ENCODE results near the gene ANKRD1. TPM values are rescaled to one million over a fixed set of nuclear protein-coding genes. Genes with fewer than 3 reads are reported as not detected.

Gene ANKRD1
- total RNA-seq, 1 experiment from 2014 or later = 75.7 TPM

DNA sequence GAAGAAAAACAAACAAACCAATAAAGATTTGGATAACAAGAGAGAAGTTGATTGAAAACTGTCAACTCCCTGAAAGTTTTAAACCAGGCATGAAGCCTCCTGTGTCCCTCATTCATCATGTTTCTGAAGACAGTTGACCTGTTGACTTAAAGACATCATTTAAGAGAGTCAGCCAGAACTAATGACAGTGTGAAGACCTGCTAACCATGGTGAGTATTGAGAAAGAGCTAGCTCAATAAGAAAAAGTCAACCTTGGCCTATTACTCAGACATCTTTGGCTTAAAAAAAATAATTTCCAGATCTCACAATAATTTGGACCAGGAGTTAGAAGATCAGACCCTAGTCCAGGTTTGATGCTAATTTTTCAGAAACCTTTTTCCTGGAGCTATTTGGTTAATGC, 45.3 kb upstream of the ANKRD1 start:
- no peaks in the 10 kb centered on the region for H3K9me3 Mint-ChIP-seq (ENCODE audit: unreplicated experiment)
- H3K4me1 Mint-ChIP-seq (ENCODE audit: low read depth, unreplicated experiment) = peaks cover 11% of the 10 kb centered on the region
- ChIA-PET CTCF (interaction anchor here (1.9 kb wide), 1 partner anchor 54 kb away, joined by 9 read pairs; no protein-coding TSS in a partner anchor), POLR2A (no interaction called here)
- no TSS peak for BruUV-seq (replicated peaks)
- intact Hi-C loops (cut with micrococcal nuclease; ENCODE audit: unreplicated experiment) = no loop called here
- H3K4me3 Mint-ChIP-seq (ENCODE audit: unreplicated experiment) = no peak overlapping the region
- Histone ChIP-seq H3K9me3 (no peaks in the 10 kb centered on the region), H3K36me3 (ENCODE audit: control insufficient read depth, insufficient read depth, low read length) (no peaks in the 10 kb centered on the region), H3K27me3 (replicated peaks; ENCODE audit: control insufficient read depth, insufficient read depth, low read length) (no peaks in the 10 kb centered on the region), H3K4me3 (ENCODE audit: low read depth, low read length) (no peak overlapping the region), H3K4me1 (peaks cover 19% of the 10 kb centered on the region)
- TF ChIP-seq, protein P1, sequence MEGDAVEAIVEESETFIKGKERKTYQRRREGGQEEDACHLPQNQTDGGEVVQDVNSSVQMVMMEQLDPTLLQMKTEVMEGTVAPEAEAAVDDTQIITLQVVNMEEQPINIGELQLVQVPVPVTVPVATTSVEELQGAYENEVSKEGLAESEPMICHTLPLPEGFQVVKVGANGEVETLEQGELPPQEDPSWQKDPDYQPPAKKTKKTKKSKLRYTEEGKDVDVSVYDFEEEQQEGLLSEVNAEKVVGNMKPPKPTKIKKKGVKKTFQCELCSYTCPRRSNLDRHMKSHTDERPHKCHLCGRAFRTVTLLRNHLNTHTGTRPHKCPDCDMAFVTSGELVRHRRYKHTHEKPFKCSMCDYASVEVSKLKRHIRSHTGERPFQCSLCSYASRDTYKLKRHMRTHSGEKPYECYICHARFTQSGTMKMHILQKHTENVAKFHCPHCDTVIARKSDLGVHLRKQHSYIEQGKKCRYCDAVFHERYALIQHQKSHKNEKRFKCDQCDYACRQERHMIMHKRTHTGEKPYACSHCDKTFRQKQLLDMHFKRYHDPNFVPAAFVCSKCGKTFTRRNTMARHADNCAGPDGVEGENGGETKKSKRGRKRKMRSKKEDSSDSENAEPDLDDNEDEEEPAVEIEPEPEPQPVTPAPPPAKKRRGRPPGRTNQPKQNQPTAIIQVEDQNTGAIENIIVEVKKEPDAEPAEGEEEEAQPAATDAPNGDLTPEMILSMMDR (IDR thresholded peaks at IDR 0.05; ENCODE audit: insufficient read depth in 1 of 2, low read depth in 1 of 2, low read length in 1 of 2, severe bottlenecking in 1 of 2, unreplicated experiment in 1 of 2) = no peak
- no peak for DNase-seq
- no peak overlapping the region for H3K27ac Mint-ChIP-seq (ENCODE audit: unreplicated experiment)
- no peaks in the 10 kb centered on the region for H3K27me3 Mint-ChIP-seq (ENCODE audit: insufficient read depth, unreplicated experiment)
- H3K36me3 Mint-ChIP-seq (ENCODE audit: insufficient read depth, unreplicated experiment) = no peaks in the 10 kb centered on the region

- no peaks in the 10 kb centered on the region for H3K36me3 ChIP-seq (ENCODE audit: control insufficient read depth, insufficient read depth, low read length)
- TF ChIP-seq, protein P1 (IDR thresholded peaks at IDR 0.05; ENCODE audit: insufficient read depth in 1 of 2, low read depth in 1 of 2, low read length in 1 of 2, severe bottlenecking in 1 of 2, unreplicated experiment in 1 of 2) = no peak
- H3K4me3 ChIP-seq (ENCODE audit: low read depth, low read length) = no peak overlapping the region
- no peaks in the 10 kb centered on the region for H3K9me3 Mint-ChIP-seq (ENCODE audit: unreplicated experiment)
- peaks cover 16% of the 10 kb centered on the region for H3K4me1 Mint-ChIP-seq (ENCODE audit: low read depth, unreplicated experiment)
- no peak for DNase-seq
- H3K4me3 Mint-ChIP-seq (ENCODE audit: unreplicated experiment) = no peak overlapping the region
- no peaks in the 10 kb centered on the region for H3K27me3 ChIP-seq (replicated peaks; ENCODE audit: control insufficient read depth, insufficient read depth, low read length)
- H3K4me1 ChIP-seq = peaks cover 24% of the 10 kb centered on the region
- ChIA-PET CTCF (no interaction called here), POLR2A (no interaction called here)
- H3K27ac Mint-ChIP-seq (ENCODE audit: unreplicated experiment) = no peak overlapping the region
- no peaks in the 10 kb centered on the region for H3K27me3 Mint-ChIP-seq (ENCODE audit: insufficient read depth, unreplicated experiment)
- no peaks in the 10 kb centered on the region for H3K9me3 ChIP-seq
- H3K36me3 Mint-ChIP-seq (ENCODE audit: insufficient read depth, unreplicated experiment) = no peaks in the 10 kb centered on the region
- no TSS peak for BruUV-seq (replicated peaks)
- intact Hi-C loops (cut with micrococcal nuclease; ENCODE audit: unreplicated experiment) = no loop called here
These were observed 44.8 kb upstream of the ANKRD1 start for GRCh38 chr10:90965720-90966119.

GRCh38 chr10:90964781-90965465, 44.0 kb upstream of the ANKRD1 start:
- intact Hi-C loops (cut with micrococcal nuclease; ENCODE audit: unreplicated experiment) = no loop called here
- Mint-ChIP-seq H3K4me1 (ENCODE audit: low read depth, unreplicated experiment) (peaks cover 17% of the 10 kb centered on the region), H3K27me3 (ENCODE audit: insufficient read depth, unreplicated experiment) (no peaks in the 10 kb centered on the region), H3K4me3 (ENCODE audit: unreplicated experiment) (no peak overlapping the region), H3K36me3 (ENCODE audit: insufficient read depth, unreplicated experiment) (no peaks in the 10 kb centered on the region), H3K27ac (ENCODE audit: unreplicated experiment) (no peak overlapping the region), H3K9me3 (ENCODE audit: unreplicated experiment) (no peaks in the 10 kb centered on the region)
- ChIA-PET POLR2A (no interaction called here), CTCF (no interaction called here)
- Histone ChIP-seq H3K4me3 (ENCODE audit: low read depth, low read length) (no peak overlapping the region), H3K4me1 (peaks cover 27% of the 10 kb centered on the region), H3K9me3 (no peaks in the 10 kb centered on the region), H3K27me3 (replicated peaks; ENCODE audit: control insufficient read depth, insufficient read depth, low read length) (no peaks in the 10 kb centered on the region), H3K36me3 (ENCODE audit: control insufficient read depth, insufficient read depth, low read length) (no peaks in the 10 kb centered on the region)
- no peak for DNase-seq
- no TSS peak for BruUV-seq (replicated peaks)
- TF ChIP-seq, protein P1 (IDR thresholded peaks at IDR 0.05; ENCODE audit: insufficient read depth in 1 of 2, low read depth in 1 of 2, low read length in 1 of 2, severe bottlenecking in 1 of 2, unreplicated experiment in 1 of 2) = no peak
